ENCODE results near the gene SAMD3.

SAMD3 gene

GRCh38 chr6:130164251-130164650, 58.5 kb downstream of the SAMD3 start:
- TF ChIP-seq EZH2phosphoT487 (IDR thresholded peaks at IDR 0.05; ENCODE audit: borderline replicate concordance, low read length), result no peak
- no peak for TF ChIP-seq CTCF (IDR thresholded peaks at IDR 0.05; ENCODE audit: low read depth, low read length, poor library complexity, severe bottlenecking)
- H3K79me2 ChIP-seq (ENCODE audit: control insufficient read depth, low read length), result no peaks in the 10 kb centered on the region
- H3F3A ChIP-seq (ENCODE audit: control insufficient read depth, insufficient read depth), result no peaks in the 10 kb centered on the region
- no peak overlapping the region for H3K4me3 ChIP-seq (ENCODE audit: low read length)
- no peaks in the 10 kb centered on the region for H3K9me2 ChIP-seq (replicated peaks; ENCODE audit: control insufficient read depth, low read length)
- no peaks in the 10 kb centered on the region for H3K4me1 ChIP-seq (ENCODE audit: control insufficient read depth, low read length)
- H4K20me1 ChIP-seq (ENCODE audit: control insufficient read depth, insufficient read depth, low read depth, low read length), result no peaks in the 10 kb centered on the region
- no peak overlapping the region for H3K27ac ChIP-seq (ENCODE audit: low read depth, low read length)
- no peak overlapping the region for H3K4me2 ChIP-seq (ENCODE audit: low read length)
- no peaks in the 10 kb centered on the region for H3K27me3 ChIP-seq (ENCODE audit: control insufficient read depth, low read length)
- H3K36me3 ChIP-seq (ENCODE audit: control insufficient read depth, low read length), result no peaks in the 10 kb centered on the region
- H3K9me3 ChIP-seq (ENCODE audit: control insufficient read depth, insufficient read depth, low read length), result no peaks in the 10 kb centered on the region

GRCh38 chr6:130163266-130163665, 59.5 kb downstream of the SAMD3 start:
- Histone ChIP-seq H4K20me1 (ENCODE audit: control insufficient read depth, insufficient read depth, low read depth, low read length) (no peaks in the 10 kb centered on the region), H3K4me2 (ENCODE audit: low read length) (no peak overlapping the region), H3K4me1 (ENCODE audit: control insufficient read depth, low read length) (no peaks in the 10 kb centered on the region), H3K79me2 (ENCODE audit: control insufficient read depth, low read length) (no peaks in the 10 kb centered on the region), H3K27me3 (ENCODE audit: control insufficient read depth, low read length) (no peaks in the 10 kb centered on the region), H3K9me3 (ENCODE audit: control insufficient read depth, insufficient read depth, low read length) (no peaks in the 10 kb centered on the region), H3K4me3 (ENCODE audit: low read length) (no peak overlapping the region), H3F3A (ENCODE audit: control insufficient read depth, insufficient read depth) (no peaks in the 10 kb centered on the region), H3K27ac (ENCODE audit: low read depth, low read length) (no peak overlapping the region), H3K36me3 (ENCODE audit: control insufficient read depth, low read length) (no peaks in the 10 kb centered on the region), H3K9me2 (replicated peaks; ENCODE audit: control insufficient read depth, low read length) (no peaks in the 10 kb centered on the region)
- no peak for TF ChIP-seq EZH2phosphoT487 (IDR thresholded peaks at IDR 0.05; ENCODE audit: borderline replicate concordance, low read length)
- no peak for TF ChIP-seq CTCF (IDR thresholded peaks at IDR 0.05; ENCODE audit: low read depth, low read length, poor library complexity, severe bottlenecking)

- no peak overlapping the region for H3K27ac ChIP-seq (ENCODE audit: low read depth, low read length)
- H3K36me3 ChIP-seq (ENCODE audit: control insufficient read depth, low read length), result no peaks in the 10 kb centered on the region
- no peaks in the 10 kb centered on the region for H3K79me2 ChIP-seq (ENCODE audit: control insufficient read depth, low read length)
- no peaks in the 10 kb centered on the region for H3F3A ChIP-seq (ENCODE audit: control insufficient read depth, insufficient read depth)
- H3K9me3 ChIP-seq (ENCODE audit: control insufficient read depth, insufficient read depth, low read length), result no peaks in the 10 kb centered on the region
- H3K9me2 ChIP-seq (replicated peaks; ENCODE audit: control insufficient read depth, low read length), result no peaks in the 10 kb centered on the region
- no peaks in the 10 kb centered on the region for H3K4me1 ChIP-seq (ENCODE audit: control insufficient read depth, low read length)
- no peak overlapping the region for H3K4me3 ChIP-seq (ENCODE audit: low read length)
- no peaks in the 10 kb centered on the region for H4K20me1 ChIP-seq (ENCODE audit: control insufficient read depth, insufficient read depth, low read depth, low read length)
- H3K4me2 ChIP-seq (ENCODE audit: low read length), result no peak overlapping the region
- H3K27me3 ChIP-seq (ENCODE audit: control insufficient read depth, low read length), result no peaks in the 10 kb centered on the region
- TF ChIP-seq EZH2phosphoT487 (IDR thresholded peaks at IDR 0.05; ENCODE audit: borderline replicate concordance, low read length), result no peak
- TF ChIP-seq CTCF (IDR thresholded peaks at IDR 0.05; ENCODE audit: low read depth, low read length, poor library complexity, severe bottlenecking), result no peak
Measured at GRCh38 chr6:130162421-130162820, 60.3 kb downstream of the SAMD3 start.
